ENCODE data around the gene THSD7A.

THSD7A gene

GRCh38 chr7:11668727-11669126 lies 163.3 kb downstream of the THSD7A start:
- TF ChIP-seq SIN3A (IDR thresholded peaks at IDR 0.05; ENCODE audit: borderline replicate concordance, insufficient read depth, low read length) (no peak), FOXP2 (optimal IDR thresholded peaks at IDR 0.05; ENCODE audit: borderline replicate concordance, extremely low read depth, extremely low read length, insufficient read depth) (no peak), TAF1 (IDR thresholded peaks at IDR 0.05; ENCODE audit: borderline replicate concordance, insufficient read depth, low read length) (no peak), REST (IDR thresholded peaks at IDR 0.05; ENCODE audit: insufficient read depth in 1 of 2, low read depth in 2 of 2, low read length in 2 of 2) (no peak), POLR2AphosphoS5 (IDR thresholded peaks at IDR 0.05; ENCODE audit: low read depth, low read length) (no peak)

DNA sequence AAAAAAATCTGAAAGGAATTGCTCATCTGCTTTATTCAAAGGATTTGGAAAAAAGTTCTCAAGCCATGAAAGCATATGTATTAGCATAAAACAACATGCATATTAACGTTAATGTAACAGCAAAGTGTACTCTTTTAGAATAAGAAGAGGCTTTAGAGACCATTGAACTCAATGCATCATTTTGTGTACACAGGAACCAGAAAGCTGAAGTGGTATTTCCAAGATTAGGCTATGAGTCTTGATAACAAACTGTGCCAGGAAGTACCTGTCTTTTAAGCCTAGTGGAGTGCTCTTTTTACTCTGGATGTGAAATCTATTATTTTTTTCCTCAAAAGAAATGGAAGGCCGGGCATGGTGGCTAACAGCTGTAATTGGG lies 164.2 kb downstream of the THSD7A start:
- TF ChIP-seq POLR2AphosphoS5 (IDR thresholded peaks at IDR 0.05; ENCODE audit: low read depth, low read length), result no peak
- TF ChIP-seq TAF1 (IDR thresholded peaks at IDR 0.05; ENCODE audit: borderline replicate concordance, insufficient read depth, low read length), result no peak
- no peak for TF ChIP-seq FOXP2 (optimal IDR thresholded peaks at IDR 0.05; ENCODE audit: borderline replicate concordance, extremely low read depth, extremely low read length, insufficient read depth)
- TF ChIP-seq SIN3A (IDR thresholded peaks at IDR 0.05; ENCODE audit: borderline replicate concordance, insufficient read depth, low read length), result no peak
- no peak for TF ChIP-seq REST (IDR thresholded peaks at IDR 0.05; ENCODE audit: insufficient read depth in 1 of 2, low read depth in 2 of 2, low read length in 2 of 2)

GRCh38 chr7:11667071-11667809 lies 164.8 kb downstream of the THSD7A start:
- no peak for TF ChIP-seq REST (IDR thresholded peaks at IDR 0.05; ENCODE audit: insufficient read depth in 1 of 2, low read depth in 2 of 2, low read length in 2 of 2)

DNA sequence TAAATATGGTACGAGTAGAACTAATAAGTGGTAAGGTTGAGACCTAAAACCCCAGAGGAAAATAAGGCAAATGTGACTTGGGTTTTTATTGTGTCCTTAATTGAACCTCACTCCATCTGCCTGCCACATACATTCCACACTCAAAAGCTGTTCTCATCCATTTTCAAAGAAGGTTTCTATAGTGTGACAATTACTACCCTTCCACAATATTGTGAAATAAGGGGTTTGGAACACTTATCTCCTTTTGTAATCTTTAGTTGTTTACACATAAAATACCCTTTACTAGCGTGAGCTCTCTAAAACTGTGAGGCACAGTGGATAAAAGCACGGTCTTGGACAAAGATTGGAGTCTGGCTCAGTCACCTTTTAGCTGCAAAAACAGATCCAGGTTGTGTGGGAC lies 166.6 kb downstream of the THSD7A start:
- no peak for TF ChIP-seq TAF1 (IDR thresholded peaks at IDR 0.05; ENCODE audit: borderline replicate concordance, insufficient read depth, low read length)
- no peak for TF ChIP-seq POLR2AphosphoS5 (IDR thresholded peaks at IDR 0.05; ENCODE audit: low read depth, low read length)
- no peak for TF ChIP-seq FOXP2 (optimal IDR thresholded peaks at IDR 0.05; ENCODE audit: borderline replicate concordance, extremely low read depth, extremely low read length, insufficient read depth)
- TF ChIP-seq REST (IDR thresholded peaks at IDR 0.05; ENCODE audit: insufficient read depth in 1 of 2, low read depth in 2 of 2, low read length in 2 of 2), result no peak

DNA sequence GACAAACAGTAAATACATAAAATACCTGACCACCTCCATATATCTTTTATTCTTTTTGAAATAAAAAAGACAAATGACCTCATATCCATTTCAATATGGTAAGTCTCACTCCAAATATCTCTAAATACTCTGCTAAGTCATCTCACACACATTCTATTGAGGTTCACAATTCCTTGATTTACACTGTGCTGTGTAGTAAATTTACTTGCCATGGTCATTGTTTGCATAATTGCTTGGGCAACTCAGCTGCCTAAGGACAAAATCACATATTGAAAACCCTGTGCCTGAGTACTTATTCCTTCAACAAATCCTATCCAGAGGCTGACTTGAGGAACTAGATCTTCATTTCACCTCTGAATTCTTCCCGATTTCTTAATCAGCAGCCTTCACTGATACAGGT lies 176.4 kb downstream of the THSD7A start:
- TF ChIP-seq TAF1 (IDR thresholded peaks at IDR 0.05; ENCODE audit: borderline replicate concordance, insufficient read depth, low read length) (no peak), FOXP2 (optimal IDR thresholded peaks at IDR 0.05; ENCODE audit: borderline replicate concordance, extremely low read depth, extremely low read length, insufficient read depth) (no peak), REST (IDR thresholded peaks at IDR 0.05; ENCODE audit: insufficient read depth in 1 of 2, low read depth in 2 of 2, low read length in 2 of 2) (no peak), SIN3A (IDR thresholded peaks at IDR 0.05; ENCODE audit: borderline replicate concordance, insufficient read depth, low read length) (no peak), POLR2AphosphoS5 (IDR thresholded peaks at IDR 0.05; ENCODE audit: low read depth, low read length) (no peak)
